ENCODE data around the gene BNIP5.

Gene BNIP5, protein sequence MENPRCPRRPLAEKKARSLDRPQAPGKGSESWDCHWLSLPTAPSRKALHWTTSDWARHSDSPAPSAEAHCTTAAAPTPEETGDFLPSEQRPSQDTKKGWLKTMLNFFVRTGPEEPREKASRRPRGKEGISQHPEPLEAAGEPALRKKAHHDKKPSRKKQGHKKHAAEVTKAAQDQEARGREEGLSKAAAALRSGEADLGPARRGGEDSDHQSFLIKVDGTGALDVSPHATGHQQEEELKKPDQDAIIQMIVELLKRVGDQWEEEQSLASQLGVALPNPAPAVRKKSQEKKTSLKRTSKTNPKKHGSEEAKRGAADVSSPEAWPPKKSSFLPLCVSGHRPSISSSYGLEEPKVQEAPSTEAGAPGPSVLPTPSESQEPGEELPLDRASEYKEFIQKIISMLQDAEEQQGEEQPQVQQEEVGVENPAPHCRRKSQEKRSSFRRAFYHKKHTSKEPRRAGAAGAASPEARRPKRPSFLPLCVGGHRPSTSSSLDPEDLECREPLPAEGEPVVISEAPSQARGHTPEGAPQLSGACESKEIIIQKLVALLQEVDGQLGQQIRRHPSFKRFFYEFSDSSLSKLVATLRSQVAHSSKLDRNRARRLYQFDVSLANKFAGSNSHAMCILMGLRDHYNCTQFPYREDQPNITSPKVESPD

DNA sequence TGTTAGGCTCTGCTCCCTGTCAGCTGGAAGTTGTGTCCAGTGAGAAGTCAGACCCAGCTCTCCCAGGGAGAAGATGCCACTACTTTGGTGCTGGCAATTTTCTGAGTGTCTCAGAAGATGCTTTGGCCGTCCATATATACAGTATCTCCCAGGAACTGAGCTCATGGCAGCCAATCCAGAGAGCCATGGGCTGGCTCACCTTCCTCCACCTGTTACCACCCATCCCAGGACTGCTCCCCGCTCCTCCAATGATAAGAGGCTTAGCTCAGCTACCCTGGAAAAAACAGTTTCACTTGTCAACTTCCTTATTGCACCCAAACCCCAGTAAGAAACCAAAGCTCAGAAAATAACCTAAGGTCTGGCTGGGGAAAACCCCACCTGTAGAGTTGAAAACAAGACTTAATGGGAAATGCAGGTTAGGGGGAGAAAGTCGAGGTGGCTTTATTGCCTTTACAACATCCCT is at the start of gene BNIP5:
BNIP5 (minus strand) TSS at position 110 of the 463 bp plus-strand sequence. CDS start 6,198 bp downstream, outside the sequence.
- ATAC-seq = no peak
- TF ChIP-seq TCF4 (CRISPR knock-in tag; IDR thresholded peaks at IDR 0.05; ENCODE audit: borderline replicate concordance) (no peak), PPARA (CRISPR knock-in tag; IDR thresholded peaks at IDR 0.05; ENCODE audit: borderline replicate concordance) (no peak), ARNTL (CRISPR knock-in tag; IDR thresholded peaks at IDR 0.05; ENCODE audit: borderline replicate concordance, low read depth) (no peak), SNAI2 (CRISPR knock-in tag; IDR thresholded peaks at IDR 0.05) (no peak), ZFP3 (CRISPR knock-in tag; IDR thresholded peaks at IDR 0.05) (no peak), TOX (CRISPR knock-in tag; IDR thresholded peaks at IDR 0.05; ENCODE audit: borderline replicate concordance) (no peak), ZC3H10 (CRISPR knock-in tag; IDR thresholded peaks at IDR 0.05) (no peak), BACH2 (CRISPR knock-in tag; IDR thresholded peaks at IDR 0.05; ENCODE audit: borderline replicate concordance) (no peak), ZNF70 (CRISPR knock-in tag; IDR thresholded peaks at IDR 0.05) (no peak)
- TF ChIP-seq, protein P1, sequence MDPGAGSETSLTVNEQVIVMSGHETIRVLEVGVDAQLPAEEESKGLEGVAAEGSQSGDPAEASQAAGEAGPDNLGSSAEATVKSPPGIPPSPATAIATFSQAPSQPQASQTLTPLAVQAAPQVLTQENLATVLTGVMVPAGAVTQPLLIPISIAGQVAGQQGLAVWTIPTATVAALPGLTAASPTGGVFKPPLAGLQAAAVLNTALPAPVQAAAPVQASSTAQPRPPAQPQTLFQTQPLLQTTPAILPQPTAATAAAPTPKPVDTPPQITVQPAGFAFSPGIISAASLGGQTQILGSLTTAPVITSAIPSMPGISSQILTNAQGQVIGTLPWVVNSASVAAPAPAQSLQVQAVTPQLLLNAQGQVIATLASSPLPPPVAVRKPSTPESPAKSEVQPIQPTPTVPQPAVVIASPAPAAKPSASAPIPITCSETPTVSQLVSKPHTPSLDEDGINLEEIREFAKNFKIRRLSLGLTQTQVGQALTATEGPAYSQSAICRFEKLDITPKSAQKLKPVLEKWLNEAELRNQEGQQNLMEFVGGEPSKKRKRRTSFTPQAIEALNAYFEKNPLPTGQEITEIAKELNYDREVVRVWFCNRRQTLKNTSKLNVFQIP (CRISPR knock-in tag; IDR thresholded peaks at IDR 0.05; ENCODE audit: borderline replicate concordance, low read depth) = no peak
- TF ChIP-seq, protein P2, sequence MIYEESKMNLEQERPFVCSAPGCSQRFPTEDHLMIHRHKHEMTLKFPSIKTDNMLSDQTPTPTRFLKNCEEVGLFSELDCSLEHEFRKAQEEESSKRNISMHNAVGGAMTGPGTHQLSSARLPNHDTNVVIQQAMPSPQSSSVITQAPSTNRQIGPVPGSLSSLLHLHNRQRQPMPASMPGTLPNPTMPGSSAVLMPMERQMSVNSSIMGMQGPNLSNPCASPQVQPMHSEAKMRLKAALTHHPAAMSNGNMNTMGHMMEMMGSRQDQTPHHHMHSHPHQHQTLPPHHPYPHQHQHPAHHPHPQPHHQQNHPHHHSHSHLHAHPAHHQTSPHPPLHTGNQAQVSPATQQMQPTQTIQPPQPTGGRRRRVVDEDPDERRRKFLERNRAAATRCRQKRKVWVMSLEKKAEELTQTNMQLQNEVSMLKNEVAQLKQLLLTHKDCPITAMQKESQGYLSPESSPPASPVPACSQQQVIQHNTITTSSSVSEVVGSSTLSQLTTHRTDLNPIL (CRISPR knock-in tag; IDR thresholded peaks at IDR 0.05; ENCODE audit: low read depth) = no peak
- TF ChIP-seq, protein P3, sequence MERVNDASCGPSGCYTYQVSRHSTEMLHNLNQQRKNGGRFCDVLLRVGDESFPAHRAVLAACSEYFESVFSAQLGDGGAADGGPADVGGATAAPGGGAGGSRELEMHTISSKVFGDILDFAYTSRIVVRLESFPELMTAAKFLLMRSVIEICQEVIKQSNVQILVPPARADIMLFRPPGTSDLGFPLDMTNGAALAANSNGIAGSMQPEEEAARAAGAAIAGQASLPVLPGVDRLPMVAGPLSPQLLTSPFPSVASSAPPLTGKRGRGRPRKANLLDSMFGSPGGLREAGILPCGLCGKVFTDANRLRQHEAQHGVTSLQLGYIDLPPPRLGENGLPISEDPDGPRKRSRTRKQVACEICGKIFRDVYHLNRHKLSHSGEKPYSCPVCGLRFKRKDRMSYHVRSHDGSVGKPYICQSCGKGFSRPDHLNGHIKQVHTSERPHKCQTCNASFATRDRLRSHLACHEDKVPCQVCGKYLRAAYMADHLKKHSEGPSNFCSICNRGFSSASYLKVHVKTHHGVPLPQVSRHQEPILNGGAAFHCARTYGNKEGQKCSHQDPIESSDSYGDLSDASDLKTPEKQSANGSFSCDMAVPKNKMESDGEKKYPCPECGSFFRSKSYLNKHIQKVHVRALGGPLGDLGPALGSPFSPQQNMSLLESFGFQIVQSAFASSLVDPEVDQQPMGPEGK (CRISPR knock-in tag; IDR thresholded peaks at IDR 0.05; ENCODE audit: borderline replicate concordance) = no peak
- TF ChIP-seq, protein P4, sequence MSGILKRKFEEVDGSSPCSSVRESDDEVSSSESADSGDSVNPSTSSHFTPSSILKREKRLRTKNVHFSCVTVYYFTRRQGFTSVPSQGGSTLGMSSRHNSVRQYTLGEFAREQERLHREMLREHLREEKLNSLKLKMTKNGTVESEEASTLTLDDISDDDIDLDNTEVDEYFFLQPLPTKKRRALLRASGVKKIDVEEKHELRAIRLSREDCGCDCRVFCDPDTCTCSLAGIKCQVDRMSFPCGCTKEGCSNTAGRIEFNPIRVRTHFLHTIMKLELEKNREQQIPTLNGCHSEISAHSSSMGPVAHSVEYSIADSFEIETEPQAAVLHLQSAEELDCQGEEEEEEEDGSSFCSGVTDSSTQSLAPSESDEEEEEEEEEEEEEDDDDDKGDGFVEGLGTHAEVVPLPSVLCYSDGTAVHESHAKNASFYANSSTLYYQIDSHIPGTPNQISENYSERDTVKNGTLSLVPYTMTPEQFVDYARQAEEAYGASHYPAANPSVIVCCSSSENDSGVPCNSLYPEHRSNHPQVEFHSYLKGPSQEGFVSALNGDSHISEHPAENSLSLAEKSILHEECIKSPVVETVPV (CRISPR knock-in tag; IDR thresholded peaks at IDR 0.05) = no peak

DNA sequence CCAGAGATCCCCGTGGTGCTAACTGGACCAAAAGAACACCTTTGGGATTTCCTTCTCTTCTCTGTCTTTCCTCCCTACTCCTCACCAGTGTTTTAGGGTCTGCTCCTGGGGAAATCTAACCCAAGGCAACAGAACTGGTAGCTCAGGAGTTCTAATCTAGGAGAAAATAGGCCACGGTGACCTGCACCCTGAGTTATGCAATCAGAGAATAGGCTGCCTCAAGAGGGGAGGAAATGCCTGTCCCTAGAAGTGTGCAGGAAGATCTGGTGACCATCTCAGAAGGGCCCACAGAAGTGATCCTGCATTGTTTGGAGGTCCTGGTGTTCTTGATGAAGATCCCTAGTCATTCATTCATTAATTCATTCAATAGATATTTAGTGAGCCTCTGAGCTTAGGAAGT is 47.4 kb upstream of the BNIP5 start:
- no peak for TF ChIP-seq SNAI2 (CRISPR knock-in tag; IDR thresholded peaks at IDR 0.05)
- TF ChIP-seq, protein P3 (CRISPR knock-in tag; IDR thresholded peaks at IDR 0.05; ENCODE audit: borderline replicate concordance) = no peak
- ATAC-seq = no peak

DNA sequence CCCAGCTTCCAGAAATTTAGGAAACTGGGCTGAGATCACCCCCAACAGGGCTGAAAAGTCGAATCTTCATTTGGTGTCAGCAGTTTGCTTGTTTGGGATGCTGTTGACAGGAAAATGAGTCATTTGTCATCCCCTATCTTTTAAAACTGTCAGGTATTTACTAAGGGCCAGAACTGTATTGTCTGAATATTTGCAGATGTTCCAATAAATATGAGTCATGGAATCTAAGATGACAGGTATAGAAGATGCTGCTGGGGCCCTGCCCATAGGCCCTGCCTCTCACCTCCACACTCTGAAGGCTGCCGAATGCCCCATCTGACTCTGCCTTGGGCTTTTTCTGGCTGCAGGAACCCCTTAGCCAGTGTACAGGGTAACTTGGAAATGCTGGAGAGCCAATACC is 46.9 kb upstream of the BNIP5 start:
- TF ChIP-seq CSDC2 (CRISPR knock-in tag; IDR thresholded peaks at IDR 0.05) (no peak), ZNF70 (CRISPR knock-in tag; IDR thresholded peaks at IDR 0.05) (no peak), ZC3H10 (CRISPR knock-in tag; IDR thresholded peaks at IDR 0.05) (no peak)
- TF ChIP-seq, protein P4 (CRISPR knock-in tag; IDR thresholded peaks at IDR 0.05) = no peak
- ATAC-seq = no peak

DNA sequence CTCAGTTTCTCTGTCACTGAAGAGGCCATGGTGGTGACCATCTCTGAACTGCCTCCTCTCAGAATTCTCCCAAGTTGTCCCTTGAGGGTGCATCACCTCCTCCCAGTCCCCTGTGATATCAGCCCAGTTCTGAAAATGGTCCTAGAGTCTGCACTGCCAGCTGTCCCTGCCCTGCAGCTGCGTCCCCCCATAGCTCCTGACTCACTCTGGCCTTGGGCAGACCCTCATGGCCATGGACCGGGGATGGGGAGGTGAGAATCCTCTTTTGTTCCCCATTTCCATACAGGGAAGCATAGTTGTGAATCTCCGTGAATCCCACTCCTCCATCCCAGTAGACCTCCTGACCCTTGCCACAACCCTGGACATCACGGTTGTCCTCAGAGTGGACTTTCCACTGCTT is 46.3 kb upstream of the BNIP5 start:
- TF ChIP-seq ZNF8 (CRISPR knock-in tag; IDR thresholded peaks at IDR 0.05) (no peak), OSR1 (CRISPR knock-in tag; IDR thresholded peaks at IDR 0.05) (no peak), ZNF70 (CRISPR knock-in tag; IDR thresholded peaks at IDR 0.05) (no peak)
- TF ChIP-seq, protein P2 (CRISPR knock-in tag; IDR thresholded peaks at IDR 0.05; ENCODE audit: low read depth) = no peak
- TF ChIP-seq, protein P3 (CRISPR knock-in tag; IDR thresholded peaks at IDR 0.05; ENCODE audit: borderline replicate concordance) = no peak
- ATAC-seq = no peak
